Adrenal gland (tissue), 5 donors: ENCODE data around the gene FYCO1.

Experiments
- POLR2A ChIP-seq, 2 donors: fragments of 450-650 bp; IDR thresholded peaks; one replicate each; pipeline ENCODE4 v1.6.1; 2017; ENCODE audit warnings: antibody characterized with exemption in 2 of 2, mild to moderate bottlenecking in 2 of 2, moderate library complexity in 1 of 2
- TF ChIP-seq, protein P1 (sequence below), 6 experiments: fragments of 450-650 bp in 4 of 6; fragments of 200-600 bp in 2 of 6; sonication (generic) in 1 of 6; IDR thresholded peaks; 1 replicate in 5 of 6; 2 replicates in 1 of 6; pipeline versions ENCODE4 v1.5.1 to v1.8.0; 2016 to 2021; ENCODE audit warnings: antibody characterized with exemption in 6 of 6, mild to moderate bottlenecking in 2 of 6, moderate library complexity in 1 of 6
- donor health status: DM: no; HTN: no; CAD: no.

DNA sequence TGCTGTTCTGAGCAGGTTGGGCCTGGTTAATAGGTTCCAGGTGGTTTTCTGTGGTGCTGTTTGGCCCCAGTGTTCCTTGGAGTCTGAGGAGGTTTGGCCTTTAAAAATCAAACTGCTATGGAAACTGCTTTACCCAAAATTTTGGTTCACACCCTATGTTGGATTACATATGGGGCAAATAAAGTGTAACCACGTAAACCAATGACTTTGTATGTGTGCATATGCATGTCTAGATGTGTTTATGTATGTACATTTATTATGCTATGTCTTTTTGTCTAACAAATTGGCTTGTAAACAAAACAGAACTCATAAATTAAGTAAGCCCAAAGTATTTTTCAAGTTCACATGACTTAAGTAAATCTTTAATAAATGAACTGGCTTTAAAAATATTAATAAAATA is 40.6 kb upstream of the FYCO1 start:
- TF ChIP-seq, protein P1, sequence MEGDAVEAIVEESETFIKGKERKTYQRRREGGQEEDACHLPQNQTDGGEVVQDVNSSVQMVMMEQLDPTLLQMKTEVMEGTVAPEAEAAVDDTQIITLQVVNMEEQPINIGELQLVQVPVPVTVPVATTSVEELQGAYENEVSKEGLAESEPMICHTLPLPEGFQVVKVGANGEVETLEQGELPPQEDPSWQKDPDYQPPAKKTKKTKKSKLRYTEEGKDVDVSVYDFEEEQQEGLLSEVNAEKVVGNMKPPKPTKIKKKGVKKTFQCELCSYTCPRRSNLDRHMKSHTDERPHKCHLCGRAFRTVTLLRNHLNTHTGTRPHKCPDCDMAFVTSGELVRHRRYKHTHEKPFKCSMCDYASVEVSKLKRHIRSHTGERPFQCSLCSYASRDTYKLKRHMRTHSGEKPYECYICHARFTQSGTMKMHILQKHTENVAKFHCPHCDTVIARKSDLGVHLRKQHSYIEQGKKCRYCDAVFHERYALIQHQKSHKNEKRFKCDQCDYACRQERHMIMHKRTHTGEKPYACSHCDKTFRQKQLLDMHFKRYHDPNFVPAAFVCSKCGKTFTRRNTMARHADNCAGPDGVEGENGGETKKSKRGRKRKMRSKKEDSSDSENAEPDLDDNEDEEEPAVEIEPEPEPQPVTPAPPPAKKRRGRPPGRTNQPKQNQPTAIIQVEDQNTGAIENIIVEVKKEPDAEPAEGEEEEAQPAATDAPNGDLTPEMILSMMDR (IDR thresholded peaks at IDR 0.05): no peak
- no peak for TF ChIP-seq POLR2A (IDR thresholded peaks at IDR 0.05)
